Measurements from ENCODE around the gene FCER1A.

GRCh38 chr1:159315381-159315780, 13.2 kb downstream of the FCER1A start:
- TF ChIP-seq POLR2A (IDR thresholded peaks at IDR 0.05) = no peak
- TF ChIP-seq CTCF (IDR thresholded peaks at IDR 0.05) = no peak
- TF ChIP-seq EP300 (IDR thresholded peaks at IDR 0.05) = no peak
